Keratinocyte (primary cell): ENCODE results near the gene SAMD4A. TPM values are rescaled to one million over a fixed set of nuclear protein-coding genes. Genes with fewer than 3 reads are reported as not detected.

Source experiments
- DNase-seq: peaks from one replicate; pipeline ENCODE4 v3.0.0-alpha.2; 2011; ENCODE audit warnings: low read depth, missing footprints, low spot score
- FAIRE-seq: peaks from 2 replicates; lab custom pipeline; 2011; peaks lifted over from hg19 to GRCh38; lab: Jason Lieb, UNC
- H2AFZ ChIP-seq: 2 replicates; pipeline ENCODE4 v1.6.0; 2012; ENCODE audit warnings: low read length, control low read depth, inconsistent platforms; ENCODE audit not compliant: control insufficient read depth
- H3K27ac ChIP-seq: 2 replicates; pipeline ENCODE4 v1.5.1; 2011; ENCODE audit warnings: low read length; ENCODE audit not compliant: control insufficient read depth, insufficient read depth
- H3K27me3 ChIP-seq: 3 replicates; pipeline ENCODE4 v1.6.0; 2011; ENCODE audit warnings: low read length; ENCODE audit not compliant: control insufficient read depth, insufficient read depth; ENCODE audit errors: extremely low read depth
- H3K36me3 ChIP-seq, 2 experiments: 2 replicates in 1 of 2; 3 replicates in 1 of 2; pipeline ENCODE4 v1.5.1; 2011; ENCODE audit warnings: low read length in 2 of 2, mild to moderate bottlenecking in 1 of 2; ENCODE audit not compliant: control insufficient read depth in 2 of 2, insufficient read depth in 2 of 2; ENCODE audit errors: extremely low read depth in 1 of 2
- H3K4me1 ChIP-seq: 3 replicates; pipeline ENCODE4 v1.5.1; 2011; ENCODE audit warnings: low read length; ENCODE audit not compliant: control insufficient read depth, insufficient read depth; ENCODE audit errors: extremely low read depth
- H3K4me2 ChIP-seq: 3 replicates; pipeline ENCODE4 v1.6.0; 2011; ENCODE audit warnings: low read depth, low read length; ENCODE audit not compliant: control insufficient read depth, insufficient read depth; ENCODE audit errors: extremely low read depth
- H3K4me3 ChIP-seq, 3 experiments: fragments of 200-600 bp in 1 of 3; sonication (generic) in 1 of 3; 2 replicates in 2 of 3; 3 replicates in 1 of 3; pipeline ENCODE4 v1.5.1; 2011 to 2016; ENCODE audit warnings: low read length in 3 of 3, mild to moderate bottlenecking in 3 of 3, control low read depth in 2 of 3, inconsistent platforms in 1 of 3, low read depth in 1 of 3, mixed read lengths in 1 of 3, mixed run types in 1 of 3, moderate library complexity in 1 of 3; ENCODE audit not compliant: control insufficient read depth in 2 of 3, insufficient read depth in 2 of 3; ENCODE audit errors: extremely low read depth in 1 of 3
- H3K79me2 ChIP-seq: 2 replicates; pipeline ENCODE4 v1.6.0; 2012; ENCODE audit warnings: low read length; ENCODE audit not compliant: control insufficient read depth, insufficient read depth
- H3K9ac ChIP-seq: 3 replicates; pipeline ENCODE4 v1.6.0; 2011; ENCODE audit warnings: low read length; ENCODE audit not compliant: control insufficient read depth, insufficient read depth; ENCODE audit errors: extremely low read depth
- H3K9me1 ChIP-seq: 3 replicates; pipeline ENCODE4 v1.6.0; 2011; ENCODE audit warnings: low read length; ENCODE audit not compliant: control insufficient read depth, insufficient read depth; ENCODE audit errors: extremely low read depth
- H3K9me3 ChIP-seq: 2 replicates; pipeline ENCODE4 v1.5.1; 2012; ENCODE audit warnings: low read depth, low read length; ENCODE audit not compliant: control insufficient read depth
- H4K20me1 ChIP-seq: 3 replicates; pipeline ENCODE4 v1.6.0; 2011; ENCODE audit warnings: low read length; ENCODE audit not compliant: control insufficient read depth, insufficient read depth; ENCODE audit errors: extremely low read depth
- EZH2 ChIP-seq: IDR thresholded peaks from one replicate; pipeline ENCODE4 v1.6.1; 2012; ENCODE audit warnings: inconsistent platforms, mild to moderate bottlenecking, low read length, moderate library complexity
- dilution Hi-C: fragments of 300-500 bp; cut with MboI; formaldehyde crosslinking; loops from one replicate; pipeline ENCODE4 v1.7.0; 2020; ENCODE audit warnings: low sequenced_read_pairs; ENCODE audit not compliant: extremely low pct_ligation_motif_present
- polyA plus RNA-seq, 5 experiments: library from polyadenylated mRNA; depleted of rRNA in 3 of 5; stranded (reverse) in 3 of 5; stranded (forward) in 1 of 5; unstranded in 1 of 5; fragments of >200 nt; gene quantifications; 1 replicate in 1 of 5; 2 replicates in 3 of 5; 3 replicates in 1 of 5; pipeline versions ENCODE4 v1.2.1 to v1.2.3, GENCODE V29; 2011 to 2012; ENCODE audit warnings: missing spikeins in 2 of 5, low read depth in 1 of 5, low replicate concordance in 1 of 5
- TF ChIP-seq, protein P1 (sequence below), 3 experiments: IDR thresholded peaks in 1 of 3; conservative IDR thresholded peaks in 1 of 3; optimal IDR thresholded peaks in 1 of 3; 2 replicates in 2 of 3; 3 replicates in 1 of 3; pipeline versions ENCODE3 to v1.5.1; 2011; ENCODE audit warnings: low read length in 3 of 3, mild to moderate bottlenecking in 3 of 3, moderate library complexity in 2 of 3, control low read depth in 1 of 3, inconsistent platforms in 1 of 3; ENCODE audit not compliant: insufficient read depth in 2 of 3; ENCODE audit errors: extremely low read depth in 1 of 3

The SAMD4A gene
- polyA plus RNA-seq, 1 donor (not counting 4 experiments of a cell fraction or from before 2014, with no cell fraction given): 16.2 TPM

DNA sequence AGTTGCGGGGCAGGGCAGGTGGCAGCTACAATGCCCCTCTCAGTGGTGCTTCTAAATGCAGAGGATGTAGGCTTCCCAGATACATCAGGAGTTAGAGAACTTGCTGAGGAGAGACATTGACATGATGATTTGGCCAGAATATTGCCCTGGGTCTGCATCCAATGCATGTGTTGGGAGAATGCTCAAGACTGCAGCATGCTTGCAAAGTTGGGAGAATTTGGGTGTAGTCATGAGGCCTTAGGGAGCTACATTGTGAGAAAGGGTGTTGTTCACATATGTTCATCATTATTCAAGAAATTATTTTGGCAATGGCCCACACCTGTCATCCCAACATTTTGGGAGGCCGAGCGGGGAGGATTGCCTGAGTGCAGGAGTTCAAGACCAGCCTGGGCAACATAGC is 149.9 kb downstream of the SAMD4A start:
- H3K9me1 ChIP-seq: no peaks in the 10 kb centered on the region
- no peak for FAIRE-seq
- peaks cover 11% of the 10 kb centered on the region for H3K79me2 ChIP-seq
- DNase-seq: no peak
- H3K4me3 ChIP-seq: no peak overlapping the region
- no peaks in the 10 kb centered on the region for H3K27me3 ChIP-seq
- TF ChIP-seq, protein P1, sequence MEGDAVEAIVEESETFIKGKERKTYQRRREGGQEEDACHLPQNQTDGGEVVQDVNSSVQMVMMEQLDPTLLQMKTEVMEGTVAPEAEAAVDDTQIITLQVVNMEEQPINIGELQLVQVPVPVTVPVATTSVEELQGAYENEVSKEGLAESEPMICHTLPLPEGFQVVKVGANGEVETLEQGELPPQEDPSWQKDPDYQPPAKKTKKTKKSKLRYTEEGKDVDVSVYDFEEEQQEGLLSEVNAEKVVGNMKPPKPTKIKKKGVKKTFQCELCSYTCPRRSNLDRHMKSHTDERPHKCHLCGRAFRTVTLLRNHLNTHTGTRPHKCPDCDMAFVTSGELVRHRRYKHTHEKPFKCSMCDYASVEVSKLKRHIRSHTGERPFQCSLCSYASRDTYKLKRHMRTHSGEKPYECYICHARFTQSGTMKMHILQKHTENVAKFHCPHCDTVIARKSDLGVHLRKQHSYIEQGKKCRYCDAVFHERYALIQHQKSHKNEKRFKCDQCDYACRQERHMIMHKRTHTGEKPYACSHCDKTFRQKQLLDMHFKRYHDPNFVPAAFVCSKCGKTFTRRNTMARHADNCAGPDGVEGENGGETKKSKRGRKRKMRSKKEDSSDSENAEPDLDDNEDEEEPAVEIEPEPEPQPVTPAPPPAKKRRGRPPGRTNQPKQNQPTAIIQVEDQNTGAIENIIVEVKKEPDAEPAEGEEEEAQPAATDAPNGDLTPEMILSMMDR (optimal IDR thresholded peaks at IDR 0.05 in 1 of 3, IDR thresholded peaks at IDR 0.05 in 1 of 3, conservative IDR thresholded peaks at IDR 0.05 in 1 of 3; ENCODE audit: extremely low read depth in 1 of 3, insufficient read depth in 2 of 3, low read length in 3 of 3): no peak
- TF ChIP-seq EZH2: no peak
- no peak overlapping the region for H3K9ac ChIP-seq
- peaks cover 0 to 2% of the 10 kb centered on the region in 2 experiments for H3K36me3 ChIP-seq
- H3K9me3 ChIP-seq: no peaks in the 10 kb centered on the region
- H4K20me1 ChIP-seq: no peaks in the 10 kb centered on the region
- H3K4me2 ChIP-seq: no peak overlapping the region
- no peak overlapping the region for H2AFZ ChIP-seq
- H3K27ac ChIP-seq: no peak overlapping the region
- dilution Hi-C loops: no loop called here
- no peaks in the 10 kb centered on the region for H3K4me1 ChIP-seq

DNA sequence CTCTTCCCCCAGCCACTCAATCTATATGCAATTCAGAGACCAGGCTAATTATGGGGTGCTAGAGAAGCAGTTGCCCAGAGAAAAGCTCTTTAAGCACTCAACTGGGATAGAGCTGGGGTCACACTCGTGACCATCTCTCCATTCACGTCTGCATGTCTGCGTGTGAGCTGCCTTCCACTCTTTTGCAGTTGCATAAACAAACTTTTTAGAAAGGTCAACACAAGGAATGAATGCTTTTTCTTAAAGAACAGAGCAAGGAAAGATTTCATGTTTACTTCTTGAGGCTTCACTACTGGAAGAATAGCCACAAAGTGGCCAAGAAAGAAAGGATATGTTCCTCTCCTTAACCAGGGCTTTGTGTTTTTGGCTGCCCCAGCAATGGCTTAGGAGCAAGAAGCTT is 151.1 kb downstream of the SAMD4A start:
- Histone ChIP-seq H3K4me2 (no peak overlapping the region), H2AFZ (no peak overlapping the region), H3K27me3 (no peaks in the 10 kb centered on the region), H3K4me1 (no peaks in the 10 kb centered on the region), H3K9me1 (no peaks in the 10 kb centered on the region), H3K9ac (no peak overlapping the region), H3K27ac (no peak overlapping the region), H3K9me3 (no peaks in the 10 kb centered on the region), H4K20me1 (no peaks in the 10 kb centered on the region), H3K36me3 (peaks cover 0 to 1% of the 10 kb centered on the region in 2 experiments), H3K79me2 (peaks cover 11% of the 10 kb centered on the region), H3K4me3 (no peak overlapping the region)
- dilution Hi-C loops: no loop called here
- FAIRE-seq (no peak), DNase-seq (no peak)
- TF ChIP-seq, protein P1 (optimal IDR thresholded peaks at IDR 0.05 in 1 of 3, IDR thresholded peaks at IDR 0.05 in 1 of 3, conservative IDR thresholded peaks at IDR 0.05 in 1 of 3; ENCODE audit: extremely low read depth in 1 of 3, insufficient read depth in 2 of 3, low read length in 3 of 3): no peak
- TF ChIP-seq EZH2: no peak
